HT-29 (cell line): Measurements from ENCODE around the gene LRRC45. TPM values are rescaled to one million over a fixed set of nuclear protein-coding genes. Genes with fewer than 3 reads are reported as not detected.

Experiments
- DNase-seq: peaks from one replicate; pipeline ENCODE4 v3.0.0-alpha.2; 2015; ENCODE audit warnings: low spot score
- total RNA-seq: library from RNA; depleted of rRNA; stranded (reverse); fragments of >200 nt; shearing (Covaris generic); gene quantifications from 2 replicates; pipeline ENCODE4 v1.2.3, GENCODE V29; 2014

Gene LRRC45
- total RNA-seq, 1 experiment from 2014 or later, result 88.4 TPM

- no peak for DNase-seq
These were observed 27.9 kb downstream of the LRRC45 start for GRCh38 chr17:82050761-82051641.

DNA sequence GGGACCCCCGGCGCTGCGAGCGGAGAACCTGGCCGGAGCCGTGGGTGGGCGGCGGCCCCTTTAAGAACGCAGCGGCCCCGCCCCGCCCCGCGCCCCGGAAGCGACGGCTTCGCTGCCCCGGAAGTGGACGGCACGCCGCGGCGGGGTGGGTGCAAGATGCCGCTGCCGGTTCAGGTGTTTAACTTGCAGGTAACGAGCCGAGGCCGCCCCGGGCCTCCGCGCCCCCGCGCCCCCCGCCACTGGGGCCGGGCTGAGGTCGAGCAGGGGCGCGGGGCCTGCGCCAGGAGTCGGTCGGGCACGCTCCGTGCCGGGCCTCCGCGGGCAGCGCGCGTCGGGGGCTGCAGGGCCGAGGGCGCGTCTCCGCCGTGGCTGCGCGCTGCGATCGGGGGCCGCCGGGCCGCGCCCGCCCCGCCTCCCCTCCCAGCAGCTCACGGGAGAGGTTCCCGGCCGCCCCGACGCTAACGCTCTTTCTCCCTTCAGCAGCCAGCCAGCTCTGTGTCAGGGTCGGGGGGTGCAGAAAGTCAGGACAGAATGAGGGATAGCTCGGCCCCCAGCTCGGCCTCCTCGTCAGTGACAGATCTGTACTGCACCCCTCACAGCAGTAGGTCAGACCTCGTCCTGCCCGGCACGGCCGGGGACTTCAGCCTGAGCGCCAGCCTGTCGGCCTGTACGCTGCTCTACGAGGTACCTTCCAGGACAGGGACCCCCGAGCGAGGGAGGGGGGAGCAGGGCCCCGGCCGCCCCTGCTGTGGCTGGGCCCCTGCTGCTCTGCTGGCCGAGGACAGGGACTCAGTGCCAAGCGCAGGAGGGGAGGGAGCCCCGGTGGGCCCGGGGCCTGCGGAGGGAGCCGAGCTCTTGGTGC, 28.9 kb downstream of the LRRC45 start, which contains the start of the genes GPS1 and RFNG:
TSS of gene GPS1 (plus strand) at position 123 of the 862 bp plus-strand sequence. CDS start at position 157, 34 bp downstream.
TSS of gene RFNG (minus strand) at position 36 of the 862 bp plus-strand sequence. CDS start 45 bp downstream, outside the sequence.
- peak; percentile 56 for DNase-seq

DNA sequence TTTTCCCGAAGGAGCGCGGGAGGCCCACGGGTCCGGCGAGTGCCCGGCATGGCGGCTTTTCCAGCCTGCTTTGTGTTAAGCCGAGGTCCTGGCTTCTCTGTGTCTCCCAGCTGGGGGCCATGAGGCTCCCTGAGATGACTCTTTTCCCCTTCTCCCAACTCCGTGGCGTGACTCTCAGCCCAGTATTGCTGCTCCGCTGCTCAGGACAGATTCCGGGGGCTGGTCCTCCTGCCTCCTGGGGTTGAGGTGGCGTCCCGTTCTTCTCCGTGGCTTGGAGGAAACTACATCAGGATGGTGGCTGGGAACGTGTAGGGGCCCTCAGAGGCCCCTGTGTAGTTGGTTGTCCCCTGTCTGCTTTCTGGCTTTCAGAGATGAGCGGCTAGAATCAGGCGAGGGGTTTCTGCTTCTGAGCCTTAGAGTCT, 29.5 kb downstream of the LRRC45 start:
- DNase-seq, result no peak

DNA sequence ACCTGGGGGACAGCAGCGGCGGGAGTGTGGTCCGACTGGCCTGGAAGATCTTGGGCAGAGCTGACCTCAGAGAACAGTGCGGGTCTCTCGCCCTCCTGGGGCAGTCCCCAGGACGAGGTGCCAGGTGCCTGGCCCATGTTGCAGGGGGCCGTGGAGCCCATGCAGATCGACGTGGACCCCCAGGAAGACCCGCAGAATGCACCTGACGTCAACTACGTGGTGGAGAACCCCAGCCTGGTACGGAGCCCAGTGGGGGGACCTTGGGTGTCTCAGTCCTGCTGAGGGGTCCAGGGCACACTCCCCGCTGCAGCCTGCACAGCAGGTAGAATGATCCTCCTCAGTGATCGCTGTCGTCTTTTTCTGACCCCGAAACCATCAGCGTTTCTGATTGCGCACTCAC, 30.0 kb downstream of the LRRC45 start:
- no peak for DNase-seq

- DNase-seq, result no peak
These were observed 30.6 kb downstream of the LRRC45 start for GRCh38 chr17:82053556-82054263.

- DNase-seq, result no peak
These were observed 31.4 kb downstream of the LRRC45 start for GRCh38 chr17:82054351-82055022.

DNA sequence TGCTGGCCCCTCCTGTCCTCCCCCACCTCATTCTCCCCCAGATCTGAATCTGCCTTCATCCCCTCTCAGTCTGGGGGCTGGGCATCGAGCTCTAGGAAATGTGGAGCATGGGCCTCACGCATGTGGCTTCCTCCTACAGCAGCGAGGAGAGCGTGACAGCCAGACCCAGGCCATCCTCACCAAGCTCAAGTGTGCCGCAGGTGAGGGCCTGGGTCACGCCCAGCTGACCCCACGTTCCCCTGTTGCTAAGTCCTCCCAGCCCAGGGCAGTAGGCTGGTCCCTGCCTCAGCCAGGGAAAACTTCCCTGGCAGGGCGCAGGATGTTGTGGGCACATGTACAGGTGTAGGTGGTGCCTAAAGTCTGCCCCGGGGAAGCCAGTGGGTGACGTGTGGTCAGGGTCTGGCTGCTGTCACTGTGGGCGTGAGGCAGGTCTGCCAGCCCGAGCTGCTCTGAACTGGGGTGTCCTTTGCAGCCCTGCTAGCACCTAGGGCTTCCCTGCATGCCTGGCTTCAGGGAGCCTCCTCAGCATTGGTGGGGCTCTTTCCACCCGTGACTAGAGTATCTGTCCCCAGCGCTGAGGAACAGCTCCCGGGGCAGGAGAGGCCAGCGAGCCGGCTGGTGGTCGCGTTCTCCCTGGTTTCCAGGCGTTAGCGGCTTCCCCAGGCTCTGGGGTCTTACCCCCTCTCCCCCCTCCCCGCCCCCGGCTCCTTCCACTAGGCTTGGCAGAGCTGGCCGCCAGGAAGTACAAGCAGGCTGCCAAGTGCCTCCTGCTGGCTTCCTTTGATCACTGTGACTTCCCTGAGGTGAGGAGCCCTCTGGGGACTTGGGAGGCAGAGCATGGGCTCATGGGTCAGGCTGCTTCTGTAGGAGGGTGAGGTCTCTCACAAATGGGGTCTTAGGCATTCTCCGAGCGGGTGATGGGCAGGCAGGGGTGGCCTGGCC, 32.2 kb downstream of the LRRC45 start:
- DNase-seq, result no peak

- DNase-seq, result no peak
These were observed 33.0 kb downstream of the LRRC45 start for GRCh38 chr17:82055965-82056728.

- no peak for DNase-seq
These were observed 33.9 kb downstream of the LRRC45 start for GRCh38 chr17:82056729-82057621.

GRCh38 chr17:82058230-82058854, 35.2 kb downstream of the LRRC45 start:
- no peak for DNase-seq

- DNase-seq, result no peak
These were observed 35.7 kb downstream of the LRRC45 start for GRCh38 chr17:82058855-82059249.

DNA sequence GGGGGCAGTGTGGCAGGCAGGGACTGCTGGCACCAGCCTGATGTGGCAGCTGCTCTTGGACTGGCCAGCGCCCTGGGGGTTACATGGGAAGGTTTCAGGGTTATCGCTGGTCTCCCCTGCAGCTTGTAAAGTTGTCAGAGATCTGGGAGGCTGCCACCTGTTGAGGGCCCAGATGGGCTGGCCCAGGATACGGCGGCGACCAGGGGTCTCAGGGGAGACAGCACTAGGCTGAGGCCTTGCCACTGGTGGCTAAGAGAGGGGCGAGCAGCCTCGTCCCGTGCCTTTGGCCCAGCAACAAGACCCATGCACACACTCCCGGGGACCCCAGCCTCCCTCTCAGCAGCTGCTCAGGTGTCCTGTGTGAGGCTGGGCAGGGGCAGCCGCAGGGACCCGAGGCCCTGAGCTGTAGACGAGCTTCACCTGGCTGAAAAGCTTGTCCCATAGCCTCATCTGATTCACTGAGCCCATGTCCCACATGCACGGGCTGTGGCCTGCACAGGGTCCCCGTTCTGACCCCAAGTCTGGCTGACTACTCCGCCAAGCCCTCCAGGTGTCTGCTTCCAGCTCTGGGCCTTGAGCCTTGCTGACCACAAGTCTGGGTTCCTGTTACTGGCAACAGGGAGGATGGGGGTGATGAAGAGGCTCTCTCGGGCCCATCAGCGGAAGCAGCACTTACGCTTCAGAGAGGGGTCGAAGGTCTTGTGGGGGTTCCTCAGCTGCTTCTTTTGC, 36.3 kb downstream of the LRRC45 start:
- DNase-seq, result no peak

DNA sequence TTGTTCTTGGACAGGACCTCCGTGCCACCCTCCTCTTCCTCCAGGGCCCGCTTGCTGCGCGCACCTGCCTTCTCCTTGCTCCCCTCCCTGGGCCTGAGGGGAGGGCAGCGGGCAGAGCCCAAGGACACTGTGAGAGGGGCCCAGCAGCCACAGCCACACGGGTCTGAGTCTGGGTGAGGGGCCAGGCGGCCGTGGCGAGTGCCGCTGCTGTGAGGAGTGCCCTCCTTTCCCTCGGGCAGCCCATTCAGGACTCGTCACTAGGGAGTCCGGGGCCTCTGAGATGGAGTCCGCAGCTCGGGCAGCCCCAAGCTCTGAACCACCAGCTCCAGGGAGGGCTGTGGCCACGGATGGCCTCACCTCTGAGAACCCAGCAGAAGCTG, 36.9 kb downstream of the LRRC45 start:
- no peak for DNase-seq

GRCh38 chr17:82060614-82061013, 37.5 kb downstream of the LRRC45 start:
- no peak for DNase-seq

DNA sequence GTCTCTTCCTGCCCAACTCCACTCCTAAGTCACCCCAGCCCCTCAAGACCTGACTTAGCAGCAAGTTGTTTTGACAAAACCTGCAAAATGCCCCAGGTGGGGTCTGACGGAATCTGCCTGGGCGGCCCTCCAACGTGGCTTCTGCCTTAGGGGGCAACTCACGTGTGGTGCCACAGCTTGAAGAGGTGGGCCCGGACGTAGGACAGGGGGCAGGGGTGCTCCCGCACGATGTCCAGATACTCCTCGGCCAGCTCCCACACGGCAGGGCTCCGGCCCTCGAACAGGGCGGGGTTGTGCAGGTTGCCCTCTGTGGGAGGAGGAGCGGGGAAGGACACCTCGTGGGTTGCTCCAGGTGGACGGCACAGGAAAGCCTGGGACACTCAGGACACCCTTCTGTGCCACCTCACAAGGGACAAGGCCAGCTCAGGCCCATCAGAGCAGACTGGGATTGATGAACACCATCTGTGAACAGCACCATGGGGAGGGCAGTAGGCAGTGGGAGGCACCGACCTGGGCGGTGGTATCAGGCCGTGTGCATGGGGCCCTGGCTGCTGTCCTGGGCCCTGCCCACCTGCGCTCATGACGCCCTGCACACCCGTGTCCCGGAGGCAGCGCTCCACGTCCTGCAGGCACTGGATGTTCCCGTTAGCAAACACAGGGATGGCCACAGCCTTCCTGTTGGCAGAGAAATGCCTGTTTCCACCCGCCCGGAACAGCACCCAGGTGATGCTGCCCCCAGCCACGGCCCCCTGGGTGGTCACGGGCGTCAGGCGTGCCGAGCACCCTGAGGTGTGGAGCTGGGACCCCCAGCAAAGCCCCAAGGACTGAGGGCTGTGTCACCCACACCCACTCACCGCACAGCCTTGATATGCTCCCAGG, 38.2 kb downstream of the LRRC45 start:
- no peak for DNase-seq
